ENCODE results near the gene RAB22A. TPM values are rescaled to one million over a fixed set of nuclear protein-coding genes. Genes with fewer than 3 reads are reported as not detected.

Gene RAB22A
- total RNA-seq, 1 experiment from 2014 or later, result 9.9 TPM

- TF ChIP-seq ZBTB33 (IDR thresholded peaks at IDR 0.05; ENCODE audit: extremely low read depth, insufficient replicate concordance, low read length), result no peak
- TF ChIP-seq, protein P1, sequence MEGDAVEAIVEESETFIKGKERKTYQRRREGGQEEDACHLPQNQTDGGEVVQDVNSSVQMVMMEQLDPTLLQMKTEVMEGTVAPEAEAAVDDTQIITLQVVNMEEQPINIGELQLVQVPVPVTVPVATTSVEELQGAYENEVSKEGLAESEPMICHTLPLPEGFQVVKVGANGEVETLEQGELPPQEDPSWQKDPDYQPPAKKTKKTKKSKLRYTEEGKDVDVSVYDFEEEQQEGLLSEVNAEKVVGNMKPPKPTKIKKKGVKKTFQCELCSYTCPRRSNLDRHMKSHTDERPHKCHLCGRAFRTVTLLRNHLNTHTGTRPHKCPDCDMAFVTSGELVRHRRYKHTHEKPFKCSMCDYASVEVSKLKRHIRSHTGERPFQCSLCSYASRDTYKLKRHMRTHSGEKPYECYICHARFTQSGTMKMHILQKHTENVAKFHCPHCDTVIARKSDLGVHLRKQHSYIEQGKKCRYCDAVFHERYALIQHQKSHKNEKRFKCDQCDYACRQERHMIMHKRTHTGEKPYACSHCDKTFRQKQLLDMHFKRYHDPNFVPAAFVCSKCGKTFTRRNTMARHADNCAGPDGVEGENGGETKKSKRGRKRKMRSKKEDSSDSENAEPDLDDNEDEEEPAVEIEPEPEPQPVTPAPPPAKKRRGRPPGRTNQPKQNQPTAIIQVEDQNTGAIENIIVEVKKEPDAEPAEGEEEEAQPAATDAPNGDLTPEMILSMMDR (IDR thresholded peaks at IDR 0.05 in 2 of 3, conservative IDR thresholded peaks at IDR 0.05 in 1 of 3; ENCODE audit: borderline replicate concordance in 1 of 3, insufficient read depth in 1 of 3, low read depth in 2 of 3, low read length in 2 of 3), result no peak
- no peak for TF ChIP-seq YY1 (IDR thresholded peaks at IDR 0.05; ENCODE audit: extremely low read depth, insufficient replicate concordance, low read depth, low read length)
- no peak for TF ChIP-seq TCF7L2 (IDR thresholded peaks at IDR 0.05; ENCODE audit: borderline replicate concordance, extremely low read depth, insufficient read depth, insufficient read length)
- TF ChIP-seq ZNF274 (IDR thresholded peaks at IDR 0.05; ENCODE audit: low read depth, low read length), result no peak
- no peak for TF ChIP-seq ZFX (IDR thresholded peaks at IDR 0.05)
- TF ChIP-seq ELF1 (IDR thresholded peaks at IDR 0.05; ENCODE audit: borderline replicate concordance, low read depth), result no peak
- TF ChIP-seq EZH2phosphoT487 (IDR thresholded peaks at IDR 0.05; ENCODE audit: borderline replicate concordance), result no peak
- TF ChIP-seq EGR1 (IDR thresholded peaks at IDR 0.05; ENCODE audit: low read depth), result no peak
- TF ChIP-seq CBX3 (IDR thresholded peaks at IDR 0.05; ENCODE audit: low read depth), result no peak
- TF ChIP-seq EZH2 (IDR thresholded peaks at IDR 0.05), result no peak
- TF ChIP-seq CEBPB (IDR thresholded peaks at IDR 0.05; ENCODE audit: low read depth), result no peak
- no peak for TF ChIP-seq POLR2A (IDR thresholded peaks at IDR 0.05; ENCODE audit: borderline replicate concordance, extremely low read depth, insufficient read depth, insufficient read length)
- no peak for TF ChIP-seq ATF3 (IDR thresholded peaks at IDR 0.05)
- no peak for TF ChIP-seq REST (IDR thresholded peaks at IDR 0.05; ENCODE audit: low read depth)
- TF ChIP-seq SRF (IDR thresholded peaks at IDR 0.05; ENCODE audit: low read depth), result no peak
- Histone ChIP-seq H2AFZ (ENCODE audit: low read depth, low read length, poor library complexity, severe bottlenecking) (no peak overlapping the region), H3K27me3 (ENCODE audit: insufficient read depth, low read length) (no peaks in the 10 kb centered on the region), H3K4me2 (ENCODE audit: low read length) (no peak overlapping the region), H3K27ac (ENCODE audit: low read depth, low read length) (no peak overlapping the region), H3K4me1 (ENCODE audit: control insufficient read depth in 1 of 2, insufficient read depth in 2 of 2, low read length in 2 of 2) (no peaks in the 10 kb centered on the region), H3K9ac (ENCODE audit: low read length) (no peak overlapping the region), H3K9me2 (ENCODE audit: insufficient read depth) (no peaks in the 10 kb centered on the region), H3K9me3 (ENCODE audit: control insufficient read depth in 1 of 2, insufficient read depth in 1 of 2, low read depth in 1 of 2, low read length in 2 of 2) (no peaks in the 10 kb centered on the region), H3K4me3 (replicated peaks in 1 of 2; ENCODE audit: low read depth in 1 of 2, low read length in 2 of 2) (no peak overlapping the region), H4K20me1 (ENCODE audit: insufficient read depth) (no peaks in the 10 kb centered on the region), H3K36me3 (ENCODE audit: control insufficient read depth in 1 of 2, insufficient read depth in 2 of 2, low read length in 2 of 2) (no peaks in the 10 kb centered on the region), H3K79me2 (ENCODE audit: insufficient read depth, low read length) (no peaks in the 10 kb centered on the region)
- ChIA-PET POLR2A (no interaction called here), CTCF (no interaction called here), RAD21 (ENCODE audit: low non-redundant PET in 1 of 2, low total read pairs in 2 of 2, uncharacterized antibody in 2 of 2, unreplicated experiment in 2 of 2) (no interaction called here)
- intact Hi-C loops (cut with micrococcal nuclease), result no loop called here
- DNase-seq (ENCODE audit: low read depth, low spot score), result no peak
- no TSS peak for BruUV-seq (replicated peaks)
- peak; percentile 96 for ATAC-seq
Observed at GRCh38 chr20:58293453-58293852, 16.1 kb upstream of the RAB22A start.

All from HCT116 (cell line).